NB4 (cell line): ENCODE measurements around the gene GPR83.

ENCODE experiments used
- CTCF ChIP-seq: IDR thresholded peaks from one replicate; pipeline ENCODE4 v1.5.1; 2012; ENCODE audit warnings: low read depth, low read length
- MYC ChIP-seq: IDR thresholded peaks from 2 replicates; pipeline ENCODE4 v1.6.1; 2011; ENCODE audit warnings: low read depth, low read length
- POLR2A ChIP-seq: IDR thresholded peaks from 2 replicates; pipeline ENCODE4 v1.6.1; 2011; ENCODE audit warnings: mild to moderate bottlenecking; ENCODE audit not compliant: insufficient read length; ENCODE audit errors: extremely low read depth
- TF ChIP-seq, protein P1 (sequence below): IDR thresholded peaks from 2 replicates; pipeline ENCODE4 v1.6.1; 2011; ENCODE audit warnings: low read depth, low read length

- TF ChIP-seq CTCF (no peak), POLR2A (no peak), MYC (no peak)
- TF ChIP-seq, protein P1, sequence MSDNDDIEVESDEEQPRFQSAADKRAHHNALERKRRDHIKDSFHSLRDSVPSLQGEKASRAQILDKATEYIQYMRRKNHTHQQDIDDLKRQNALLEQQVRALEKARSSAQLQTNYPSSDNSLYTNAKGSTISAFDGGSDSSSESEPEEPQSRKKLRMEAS, result no peak
These were observed 22.8 kb upstream of the GPR83 start for GRCh38 chr11:94424011-94424410.
